OCI-LY1 (cell line): ENCODE results near the gene PNMA6E.
"Not testable (repeated sequence)": the region's sequence is repeated elsewhere in the genome, so short reads cannot be mapped to it uniquely, and the experiment has no call there.

ENCODE experiments used
- EZH2 ChIP-seq: fragments of 200-600 bp; sonication (generic), shearing (Covaris generic); IDR thresholded peaks from 2 replicates; pipeline ENCODE4 v1.8.0; 2017; ENCODE audit warnings: borderline replicate concordance, mixed run types, mild to moderate bottlenecking, antibody characterized with exemption, low read length, moderate library complexity, mixed read lengths
- TF ChIP-seq, protein P1 (sequence below): fragments of 200-600 bp; sonication (generic), shearing (Covaris generic); IDR thresholded peaks from 2 replicates; pipeline ENCODE4 v1.5.1; 2017; ENCODE audit warnings: mild to moderate bottlenecking, antibody characterized with exemption, low read length, moderate library complexity, mixed read lengths

DNA sequence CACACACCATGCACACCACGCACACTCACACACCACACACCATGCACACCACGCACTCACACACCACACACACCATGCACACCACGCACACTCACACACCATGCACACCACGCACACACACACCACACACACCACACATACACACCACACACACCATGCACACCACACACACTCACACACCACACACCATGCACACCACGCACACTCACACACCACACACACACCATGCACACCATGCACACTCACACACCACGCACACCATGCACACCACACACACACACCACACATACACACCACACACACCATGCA, 11.7 kb downstream of the PNMA6E start:
- TF ChIP-seq EZH2: not testable (repeated sequence)
- TF ChIP-seq, protein P1, sequence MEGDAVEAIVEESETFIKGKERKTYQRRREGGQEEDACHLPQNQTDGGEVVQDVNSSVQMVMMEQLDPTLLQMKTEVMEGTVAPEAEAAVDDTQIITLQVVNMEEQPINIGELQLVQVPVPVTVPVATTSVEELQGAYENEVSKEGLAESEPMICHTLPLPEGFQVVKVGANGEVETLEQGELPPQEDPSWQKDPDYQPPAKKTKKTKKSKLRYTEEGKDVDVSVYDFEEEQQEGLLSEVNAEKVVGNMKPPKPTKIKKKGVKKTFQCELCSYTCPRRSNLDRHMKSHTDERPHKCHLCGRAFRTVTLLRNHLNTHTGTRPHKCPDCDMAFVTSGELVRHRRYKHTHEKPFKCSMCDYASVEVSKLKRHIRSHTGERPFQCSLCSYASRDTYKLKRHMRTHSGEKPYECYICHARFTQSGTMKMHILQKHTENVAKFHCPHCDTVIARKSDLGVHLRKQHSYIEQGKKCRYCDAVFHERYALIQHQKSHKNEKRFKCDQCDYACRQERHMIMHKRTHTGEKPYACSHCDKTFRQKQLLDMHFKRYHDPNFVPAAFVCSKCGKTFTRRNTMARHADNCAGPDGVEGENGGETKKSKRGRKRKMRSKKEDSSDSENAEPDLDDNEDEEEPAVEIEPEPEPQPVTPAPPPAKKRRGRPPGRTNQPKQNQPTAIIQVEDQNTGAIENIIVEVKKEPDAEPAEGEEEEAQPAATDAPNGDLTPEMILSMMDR: not testable (repeated sequence)
